ENCODE data around the gene TMC1. TPM values are rescaled to one million over a fixed set of nuclear protein-coding genes. Genes with fewer than 3 reads are reported as not detected.
"Not testable (repeated sequence)": the region's sequence is repeated elsewhere in the genome, so short reads cannot be mapped to it uniquely, and the experiment has no call there.

TMC1 gene
- total RNA-seq, 1 experiment from 2014 or later: not detected

DNA sequence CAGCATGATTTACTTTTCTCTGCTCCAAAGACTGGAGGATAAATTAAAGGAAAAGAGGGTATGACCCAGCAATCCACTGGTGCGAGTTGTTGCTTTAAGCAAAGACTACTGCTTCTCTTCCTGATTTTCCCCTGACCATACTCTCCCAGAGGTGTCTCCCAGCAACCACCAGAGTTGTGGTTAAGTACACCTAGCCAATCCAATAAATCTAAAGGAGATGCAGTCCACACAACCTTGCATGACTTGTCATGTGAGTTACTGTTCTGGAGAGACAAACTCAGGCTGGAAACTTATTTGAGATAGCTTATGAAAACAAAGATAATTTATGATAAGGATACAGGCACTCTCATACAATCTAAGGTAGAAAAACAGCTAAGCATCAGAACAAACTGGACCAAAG lies 11.9 kb downstream of the TMC1 start:
- Histone ChIP-seq H3K4me2 (ENCODE audit: low read depth, low read length, poor library complexity, severe bottlenecking) (no peak overlapping the region), H3K4me1 (ENCODE audit: low read length) (no peaks in the 10 kb centered on the region), H3K36me3 (ENCODE audit: insufficient read depth, low read length) (no peaks in the 10 kb centered on the region), H3K4me3 (ENCODE audit: low read length) (no peak overlapping the region), H3K27me3 (ENCODE audit: low read length) (no peaks in the 10 kb centered on the region), H3K79me2 (ENCODE audit: low read length) (no peaks in the 10 kb centered on the region), H2AFZ (ENCODE audit: low read length) (no peak overlapping the region), H3K27ac (ENCODE audit: low read length) (no peak overlapping the region), H3K9ac (ENCODE audit: low read length) (no peak overlapping the region), H3K9me2 (replicated peaks; ENCODE audit: insufficient read depth, low read length) (no peaks in the 10 kb centered on the region), H4K20me1 (ENCODE audit: insufficient read depth, low read depth, low read length) (no peaks in the 10 kb centered on the region), H3K9me3 (ENCODE audit: low read length) (no peaks in the 10 kb centered on the region)
- DNase-seq: no peak

- H3K9me2 ChIP-seq (replicated peaks; ENCODE audit: insufficient read depth, low read length): no peaks in the 10 kb centered on the region
- H3K27me3 ChIP-seq (ENCODE audit: low read length): no peaks in the 10 kb centered on the region
- H3K79me2 ChIP-seq (ENCODE audit: low read length): no peaks in the 10 kb centered on the region
- no peak overlapping the region for H3K4me2 ChIP-seq (ENCODE audit: low read depth, low read length, poor library complexity, severe bottlenecking)
- no peak overlapping the region for H3K27ac ChIP-seq (ENCODE audit: low read length)
- no peaks in the 10 kb centered on the region for H3K4me1 ChIP-seq (ENCODE audit: low read length)
- no peak overlapping the region for H3K9ac ChIP-seq (ENCODE audit: low read length)
- no peak for DNase-seq
- H3K9me3 ChIP-seq (ENCODE audit: low read length): no peaks in the 10 kb centered on the region
- no peak overlapping the region for H2AFZ ChIP-seq (ENCODE audit: low read length)
- H4K20me1 ChIP-seq (ENCODE audit: insufficient read depth, low read depth, low read length): no peaks in the 10 kb centered on the region
- H3K36me3 ChIP-seq (ENCODE audit: insufficient read depth, low read length): no peaks in the 10 kb centered on the region
- H3K4me3 ChIP-seq (ENCODE audit: low read length): no peak overlapping the region
Observed at GRCh38 chr9:72534931-72535330, 13.5 kb downstream of the TMC1 start.

GRCh38 chr9:72537011-72537545 lies 15.7 kb downstream of the TMC1 start:
- no peaks in the 10 kb centered on the region for H3K27me3 ChIP-seq (ENCODE audit: low read length)
- no peak overlapping the region for H3K4me2 ChIP-seq (ENCODE audit: low read depth, low read length, poor library complexity, severe bottlenecking)
- no peak overlapping the region for H3K27ac ChIP-seq (ENCODE audit: low read length)
- H3K4me3 ChIP-seq (ENCODE audit: low read length): no peak overlapping the region
- no peaks in the 10 kb centered on the region for H3K9me2 ChIP-seq (replicated peaks; ENCODE audit: insufficient read depth, low read length)
- H3K9me3 ChIP-seq (ENCODE audit: low read length): no peaks in the 10 kb centered on the region
- H4K20me1 ChIP-seq (ENCODE audit: insufficient read depth, low read depth, low read length): no peaks in the 10 kb centered on the region
- no peak for DNase-seq
- no peak overlapping the region for H2AFZ ChIP-seq (ENCODE audit: low read length)
- no peaks in the 10 kb centered on the region for H3K36me3 ChIP-seq (ENCODE audit: insufficient read depth, low read length)
- H3K79me2 ChIP-seq (ENCODE audit: low read length): no peaks in the 10 kb centered on the region
- no peak overlapping the region for H3K9ac ChIP-seq (ENCODE audit: low read length)
- H3K4me1 ChIP-seq (ENCODE audit: low read length): no peaks in the 10 kb centered on the region

DNA sequence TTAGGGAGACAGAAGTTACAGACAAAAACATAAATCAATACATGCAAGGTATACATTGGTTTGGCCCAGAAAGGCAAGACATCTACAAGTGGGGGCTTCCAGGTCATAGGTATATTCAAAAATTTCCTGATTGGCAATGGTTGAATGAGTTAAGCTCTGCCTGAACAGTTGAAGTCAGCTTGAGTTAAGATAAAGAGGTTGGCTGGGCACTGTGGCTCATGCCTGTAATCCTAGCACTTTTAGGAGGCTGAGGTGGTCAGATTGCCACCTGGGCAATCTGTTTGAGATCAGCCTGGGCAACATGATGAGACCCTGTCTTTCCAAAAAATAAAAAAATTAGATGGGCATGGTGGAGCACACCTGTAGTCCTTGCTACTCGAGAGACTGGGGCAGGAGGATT lies 16.3 kb downstream of the TMC1 start:
- no peaks in the 10 kb centered on the region for H4K20me1 ChIP-seq (ENCODE audit: insufficient read depth, low read depth, low read length)
- no peaks in the 10 kb centered on the region for H3K79me2 ChIP-seq (ENCODE audit: low read length)
- H3K36me3 ChIP-seq (ENCODE audit: insufficient read depth, low read length): no peaks in the 10 kb centered on the region
- H3K27ac ChIP-seq (ENCODE audit: low read length): no peak overlapping the region
- no peaks in the 10 kb centered on the region for H3K27me3 ChIP-seq (ENCODE audit: low read length)
- H3K9me3 ChIP-seq (ENCODE audit: low read length): no peaks in the 10 kb centered on the region
- H3K4me3 ChIP-seq (ENCODE audit: low read length): no peak overlapping the region
- H3K9me2 ChIP-seq (replicated peaks; ENCODE audit: insufficient read depth, low read length): no peaks in the 10 kb centered on the region
- no peak overlapping the region for H3K9ac ChIP-seq (ENCODE audit: low read length)
- no peaks in the 10 kb centered on the region for H3K4me1 ChIP-seq (ENCODE audit: low read length)
- H2AFZ ChIP-seq (ENCODE audit: low read length): no peak overlapping the region
- H3K4me2 ChIP-seq (ENCODE audit: low read depth, low read length, poor library complexity, severe bottlenecking): no peak overlapping the region
- no peak for DNase-seq

GRCh38 chr9:72538921-72539702 lies 17.7 kb downstream of the TMC1 start:
- H3K4me2 ChIP-seq (ENCODE audit: low read depth, low read length, poor library complexity, severe bottlenecking): no peak overlapping the region
- H3K79me2 ChIP-seq (ENCODE audit: low read length): no peaks in the 10 kb centered on the region
- no peaks in the 10 kb centered on the region for H4K20me1 ChIP-seq (ENCODE audit: insufficient read depth, low read depth, low read length)
- no peak overlapping the region for H3K4me3 ChIP-seq (ENCODE audit: low read length)
- no peak overlapping the region for H2AFZ ChIP-seq (ENCODE audit: low read length)
- H3K27ac ChIP-seq (ENCODE audit: low read length): no peak overlapping the region
- H3K9ac ChIP-seq (ENCODE audit: low read length): no peak overlapping the region
- H3K9me3 ChIP-seq (ENCODE audit: low read length): no peaks in the 10 kb centered on the region
- no peak for DNase-seq
- no peaks in the 10 kb centered on the region for H3K36me3 ChIP-seq (ENCODE audit: insufficient read depth, low read length)
- no peaks in the 10 kb centered on the region for H3K9me2 ChIP-seq (replicated peaks; ENCODE audit: insufficient read depth, low read length)
- H3K4me1 ChIP-seq (ENCODE audit: low read length): no peaks in the 10 kb centered on the region
- H3K27me3 ChIP-seq (ENCODE audit: low read length): no peaks in the 10 kb centered on the region

- Histone ChIP-seq H3K9me2 (replicated peaks; ENCODE audit: insufficient read depth, low read length) (no peaks in the 10 kb centered on the region), H3K79me2 (ENCODE audit: low read length) (no peaks in the 10 kb centered on the region), H3K36me3 (ENCODE audit: insufficient read depth, low read length) (no peaks in the 10 kb centered on the region), H4K20me1 (ENCODE audit: insufficient read depth, low read depth, low read length) (no peaks in the 10 kb centered on the region), H3K27ac (ENCODE audit: low read length) (no peak overlapping the region), H3K27me3 (ENCODE audit: low read length) (no peaks in the 10 kb centered on the region), H3K9ac (ENCODE audit: low read length) (no peak overlapping the region), H2AFZ (ENCODE audit: low read length) (no peak overlapping the region), H3K4me1 (ENCODE audit: low read length) (no peaks in the 10 kb centered on the region), H3K4me2 (ENCODE audit: low read depth, low read length, poor library complexity, severe bottlenecking) (no peak overlapping the region), H3K4me3 (ENCODE audit: low read length) (no peak overlapping the region), H3K9me3 (ENCODE audit: low read length) (no peaks in the 10 kb centered on the region)
- no peak for DNase-seq
Observed at GRCh38 chr9:72539824-72540347, 18.5 kb downstream of the TMC1 start.

GRCh38 chr9:72540348-72540873 lies 19.0 kb downstream of the TMC1 start:
- Histone ChIP-seq H3K36me3 (ENCODE audit: insufficient read depth, low read length) (no peaks in the 10 kb centered on the region), H3K9me2 (replicated peaks; ENCODE audit: insufficient read depth, low read length) (no peaks in the 10 kb centered on the region), H3K4me2 (ENCODE audit: low read depth, low read length, poor library complexity, severe bottlenecking) (no peak overlapping the region), H4K20me1 (ENCODE audit: insufficient read depth, low read depth, low read length) (no peaks in the 10 kb centered on the region), H2AFZ (ENCODE audit: low read length) (no peak overlapping the region), H3K9ac (ENCODE audit: low read length) (no peak overlapping the region), H3K27me3 (ENCODE audit: low read length) (no peaks in the 10 kb centered on the region), H3K79me2 (ENCODE audit: low read length) (no peaks in the 10 kb centered on the region), H3K4me3 (ENCODE audit: low read length) (no peak overlapping the region), H3K4me1 (ENCODE audit: low read length) (no peaks in the 10 kb centered on the region), H3K9me3 (ENCODE audit: low read length) (no peaks in the 10 kb centered on the region), H3K27ac (ENCODE audit: low read length) (no peak overlapping the region)
- DNase-seq: no peak

- not testable (repeated sequence) for H3K9me2 ChIP-seq (replicated peaks; ENCODE audit: insufficient read depth, low read length); H3K79me2 ChIP-seq (ENCODE audit: low read length); H3K4me1 ChIP-seq (ENCODE audit: low read length); H2AFZ ChIP-seq (ENCODE audit: low read length); H3K27ac ChIP-seq (ENCODE audit: low read length); H4K20me1 ChIP-seq (ENCODE audit: insufficient read depth, low read depth, low read length); H3K4me2 ChIP-seq (ENCODE audit: low read depth, low read length, poor library complexity, severe bottlenecking); H3K36me3 ChIP-seq (ENCODE audit: insufficient read depth, low read length); H3K4me3 ChIP-seq (ENCODE audit: low read length); DNase-seq; H3K27me3 ChIP-seq (ENCODE audit: low read length); H3K9ac ChIP-seq (ENCODE audit: low read length); H3K9me3 ChIP-seq (ENCODE audit: low read length)
Observed at GRCh38 chr9:72542537-72542833, 21.1 kb downstream of the TMC1 start.
